HepG2 (cell line): ENCODE measurements around the gene FAM222B. TPM values are rescaled to one million over a fixed set of nuclear protein-coding genes. Genes with fewer than 3 reads are reported as not detected.

Experiments
- BRCA1 ChIP-seq: sonication (generic); formaldehyde crosslinking; IDR thresholded peaks from 2 replicates; pipeline ENCODE4 v1.4.0; 2020; ENCODE audit warnings: missing genetic modification reagents
- CBX2 ChIP-seq, 2 experiments: fragments of 200-600 bp in 1 of 2; sonication (generic); formaldehyde crosslinking in 1 of 2; IDR thresholded peaks; 2 replicates each; pipeline versions ENCODE4 v1.7.0 to v1.8.1; 2018 to 2022; ENCODE audit warnings: low read depth in 2 of 2, low read length in 1 of 2, mild to moderate bottlenecking in 1 of 2, missing genetic modification reagents in 1 of 2
- ETV6 ChIP-seq: sonication (generic); formaldehyde crosslinking; conservative IDR thresholded peaks from 2 replicates; pipeline ENCODE4 v1.4.0; 2020; ENCODE audit warnings: missing genetic modification reagents
- FOXK1 ChIP-seq: sonication (generic); formaldehyde crosslinking; IDR thresholded peaks from 2 replicates; pipeline ENCODE4 v1.4.0; 2020; ENCODE audit warnings: low read depth, missing genetic modification reagents, borderline replicate concordance
- FOXO1 ChIP-seq: sonication (generic); formaldehyde crosslinking; IDR thresholded peaks from 2 replicates; pipeline ENCODE4 v1.4.0; 2020; ENCODE audit warnings: missing genetic modification reagents
- HCFC1 ChIP-seq: fragments of 150-350 bp; IDR thresholded peaks from 2 replicates; pipeline ENCODE4 v1.6.1; 2014; ENCODE audit warnings: low read depth, low read length
- HDAC6 ChIP-seq: fragments of 200-600 bp; sonication (generic); IDR thresholded peaks from 2 replicates; pipeline ENCODE4 v1.7.0; 2017; ENCODE audit warnings: mild to moderate bottlenecking, antibody characterized with exemption, low read length, low read depth
- HIC2 ChIP-seq: sonication (generic); formaldehyde crosslinking; IDR thresholded peaks from 2 replicates; pipeline ENCODE4 v1.9.0; 2022; ENCODE audit warnings: low read depth, missing genetic modification reagents
- NFKBIZ ChIP-seq: IDR thresholded peaks from 2 replicates; pipeline ENCODE4 v1.6.1; 2018; ENCODE audit warnings: missing genetic modification reagents, missing compliant biosample characterization
- NR2C2 ChIP-seq: sonication (generic); formaldehyde crosslinking; IDR thresholded peaks from 2 replicates; pipeline ENCODE4 v1.4.0; 2020; ENCODE audit warnings: missing genetic modification reagents, mild to moderate bottlenecking, moderate library complexity, borderline replicate concordance
- NR2F2 ChIP-seq: IDR thresholded peaks from 2 replicates; pipeline ENCODE4 v1.6.1; 2012; ENCODE audit warnings: low read depth, inconsistent platforms, borderline replicate concordance
- PCBP1 ChIP-seq: fragments of 200-400 bp; formaldehyde crosslinking; IDR thresholded peaks from 2 replicates; pipeline ENCODE4 v1.6.1; 2017; ENCODE audit warnings: mild to moderate bottlenecking, low read depth, low read length, borderline replicate concordance
- RFXAP ChIP-seq: sonication (generic); formaldehyde crosslinking; IDR thresholded peaks from 2 replicates; pipeline ENCODE4 v1.4.0; 2020; ENCODE audit warnings: missing genetic modification reagents, borderline replicate concordance
- TSC22D2 ChIP-seq: sonication (generic); formaldehyde crosslinking; IDR thresholded peaks from 2 replicates; pipeline ENCODE4 v1.5.1; 2020; ENCODE audit warnings: missing genetic modification reagents, mild to moderate bottlenecking, borderline replicate concordance
- ZBTB7A ChIP-seq: sonication (generic); formaldehyde crosslinking; IDR thresholded peaks from 2 replicates; pipeline ENCODE4 v1.8.0; 2022; ENCODE audit warnings: mild to moderate bottlenecking, missing genetic modification reagents
- ZNF572 ChIP-seq: sonication (generic); formaldehyde crosslinking; IDR thresholded peaks from 2 replicates; pipeline ENCODE4 v1.5.1; 2020; ENCODE audit warnings: mild to moderate bottlenecking, missing genetic modification reagents
- ZNF607 ChIP-seq: sonication (generic); formaldehyde crosslinking; IDR thresholded peaks from 2 replicates; pipeline ENCODE4 v1.5.1; 2020; ENCODE audit warnings: missing genetic modification reagents, mild to moderate bottlenecking, borderline replicate concordance
- ZNF615 ChIP-seq: sonication (generic); formaldehyde crosslinking; IDR thresholded peaks from 2 replicates; pipeline ENCODE4 v1.5.0; 2020; ENCODE audit warnings: mild to moderate bottlenecking, missing genetic modification reagents, borderline replicate concordance
- ZNF644 ChIP-seq: IDR thresholded peaks from 2 replicates; pipeline ENCODE4 v1.6.1; 2016; ENCODE audit warnings: low read depth
- ZSCAN21 ChIP-seq: sonication (generic); formaldehyde crosslinking; IDR thresholded peaks from 2 replicates; pipeline ENCODE4 v1.8.0; 2022; ENCODE audit warnings: mild to moderate bottlenecking, missing genetic modification reagents, moderate library complexity, borderline replicate concordance
- polyA plus RNA-seq, 8 experiments: library from polyadenylated mRNA; depleted of rRNA in 3 of 8; stranded (reverse) in 7 of 8; unstranded in 1 of 8; fragments of >200 nt; fragmentation: Illumina TruSeq in 4 of 8; extraction: Trizol in 4 of 8; gene quantifications; 2 replicates each; pipeline versions ENCODE4 v1.2.1 to v1.2.3, GENCODE V29; 2011 to 2016; ENCODE audit warnings: low read depth in 4 of 8, missing spikeins in 1 of 8, mixed read lengths in 1 of 8; ENCODE audit not compliant: insufficient read depth in 1 of 8
- total RNA-seq, 5 experiments: library from RNA; depleted of rRNA; stranded (reverse); fragments of >200 nt; fragmentation: Illumina TruSeq; extraction: Trizol; gene quantifications; 2 replicates each; pipeline ENCODE4 v1.2.3, GENCODE V29; 2016; ENCODE audit warnings: low read depth in 1 of 5
- TF ChIP-seq, protein P1 (sequence below): IDR thresholded peaks from 2 replicates; pipeline ENCODE4 v1.6.1; 2016; ENCODE audit warnings: mild to moderate bottlenecking
- TF ChIP-seq, protein P2 (sequence below), 2 experiments: fragments of 450-650 bp in 1 of 2; sonication (generic) in 1 of 2; formaldehyde crosslinking; IDR thresholded peaks; 2 replicates each; pipeline versions ENCODE4 v1.5.0 to v1.8.0; 2020 to 2022; ENCODE audit warnings: mild to moderate bottlenecking in 1 of 2, missing genetic modification reagents in 1 of 2

The FAM222B gene
- total and polyA plus RNA-seq, 2 of the 13 experiments (the other 11 are each of a cell fraction or from before 2014, with no cell fraction given) = 3.5 to 7.3 TPM

GRCh38 chr17:28788100-28788499 lies 54.5 kb downstream of the FAM222B start (continued):
- TF ChIP-seq, protein P1, sequence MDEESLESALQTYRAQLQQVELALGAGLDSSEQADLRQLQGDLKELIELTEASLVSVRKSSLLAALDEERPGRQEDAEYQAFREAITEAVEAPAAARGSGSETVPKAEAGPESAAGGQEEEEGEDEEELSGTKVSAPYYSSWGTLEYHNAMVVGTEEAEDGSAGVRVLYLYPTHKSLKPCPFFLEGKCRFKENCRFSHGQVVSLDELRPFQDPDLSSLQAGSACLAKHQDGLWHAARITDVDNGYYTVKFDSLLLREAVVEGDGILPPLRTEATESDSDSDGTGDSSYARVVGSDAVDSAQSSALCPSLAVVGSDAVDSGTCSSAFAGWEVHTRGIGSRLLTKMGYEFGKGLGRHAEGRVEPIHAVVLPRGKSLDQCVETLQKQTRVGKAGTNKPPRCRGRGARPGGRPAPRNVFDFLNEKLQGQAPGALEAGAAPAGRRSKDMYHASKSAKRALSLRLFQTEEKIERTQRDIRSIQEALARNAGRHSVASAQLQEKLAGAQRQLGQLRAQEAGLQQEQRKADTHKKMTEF (CRISPR knock-in tag) = peak; percentile 50; the same call in 1 of the 2 replicates
- TF ChIP-seq NFKBIZ (CRISPR knock-in tag) (no peak), CBX2 (IDR thresholded peaks at IDR 0.05; ENCODE audit: low read depth, low read length) (no peak), CBX2 (CRISPR knock-in tag; IDR thresholded peaks at IDR 0.05; ENCODE audit: low read depth) (no peak), HIC2 (CRISPR knock-in tag) (no peak), HDAC6 (no peak), NR2F2 (0 out of 2 replicates have a peak, but pooled peaks have one; percentile 18), ZNF644 (CRISPR knock-in tag) (0 out of 2 replicates have a peak, but pooled peaks have one; percentile 39), ZNF615 (no peak), ZNF607 (CRISPR knock-in tag) (no peak), PCBP1 (no peak), RFXAP (no peak), HCFC1 (no peak), ZSCAN21 (CRISPR knock-in tag) (no peak), NR2C2 (CRISPR knock-in tag) (peak; percentile 36; the same call in 1 of the 2 replicates), ZBTB7A (no peak), FOXK1 (CRISPR knock-in tag) (peak; percentile 20; the same call in 1 of the 2 replicates), FOXO1 (no peak), ETV6 (CRISPR knock-in tag) (no peak), TSC22D2 (no peak), ZNF572 (CRISPR knock-in tag) (no peak), BRCA1 (no peak)
- TF ChIP-seq, protein P2, sequence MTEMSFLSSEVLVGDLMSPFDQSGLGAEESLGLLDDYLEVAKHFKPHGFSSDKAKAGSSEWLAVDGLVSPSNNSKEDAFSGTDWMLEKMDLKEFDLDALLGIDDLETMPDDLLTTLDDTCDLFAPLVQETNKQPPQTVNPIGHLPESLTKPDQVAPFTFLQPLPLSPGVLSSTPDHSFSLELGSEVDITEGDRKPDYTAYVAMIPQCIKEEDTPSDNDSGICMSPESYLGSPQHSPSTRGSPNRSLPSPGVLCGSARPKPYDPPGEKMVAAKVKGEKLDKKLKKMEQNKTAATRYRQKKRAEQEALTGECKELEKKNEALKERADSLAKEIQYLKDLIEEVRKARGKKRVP (CRISPR knock-in tag; IDR thresholded peaks at IDR 0.05) = peak in 1 of 2 experiments; percentile 59; a peak in 1 of 4 replicates
